H1 (cell line): Measurements from ENCODE around the gene BRMS1. TPM values are rescaled to one million over a fixed set of nuclear protein-coding genes. Genes with fewer than 3 reads are reported as not detected.
A peak's percentile ranks its signal among the peaks of the same experiment; 100 is the strongest.

Experiments used
- CTCF ChIA-PET: fragments of 300-600 bp; sonication (Branson Sonifier 250); formaldehyde crosslinking; loops from one replicate; lab custom pipeline; 2021; ENCODE audit not compliant: partially characterized antibody; lab: Charles Lee
- POLR2A ChIA-PET: fragments of 300-600 bp; sonication (Branson Sonifier 250); formaldehyde crosslinking; loops from one replicate; lab custom pipeline; 2021; ENCODE audit warnings: inconsistent platforms; ENCODE audit not compliant: partially characterized antibody; lab: Charles Lee
- DNase-seq, 2 experiments: peaks; one replicate each; pipeline versions ENCODE4 v3.0.0 to v3.0.0-alpha.2; 2010 to 2022; ENCODE audit warnings: low spot score in 2 of 2, low read depth in 1 of 2, mixed read lengths in 1 of 2
- FAIRE-seq: peaks from 2 replicates; lab custom pipeline; 2011; peaks lifted over from hg19 to GRCh38; lab: Jason Lieb, UNC
- H2AFZ ChIP-seq: 2 replicates; pipeline ENCODE4 v1.8.1; 2012; ENCODE audit warnings: low read length, inconsistent platforms
- H2AK5ac ChIP-seq: 2 replicates; pipeline ENCODE4 v1.6.1; 2013; ENCODE audit warnings: low read depth, low read length
- H2BK120ac ChIP-seq: replicated peaks from 2 replicates; pipeline ENCODE3; 2013; ENCODE audit warnings: low read depth, low read length, inconsistent platforms
- H2BK12ac ChIP-seq: 2 replicates; pipeline ENCODE4 v1.6.1; 2013; ENCODE audit warnings: low read depth, low read length
- H2BK15ac ChIP-seq: 2 replicates; pipeline ENCODE4 v1.6.1; 2013; ENCODE audit warnings: low read length
- H2BK20ac ChIP-seq: 2 replicates; pipeline ENCODE4 v1.6.1; 2013; ENCODE audit warnings: low read length
- H2BK5ac ChIP-seq: 2 replicates; pipeline ENCODE4 v1.6.1; 2013; ENCODE audit warnings: low read depth, low read length
- H3K14ac ChIP-seq: 2 replicates; pipeline ENCODE4 v1.6.1; 2013; ENCODE audit warnings: inconsistent platforms; ENCODE audit not compliant: insufficient read length
- H3K18ac ChIP-seq: 2 replicates; pipeline ENCODE4 v1.6.1; 2013; ENCODE audit warnings: low read length; ENCODE audit errors: extremely low read depth
- H3K23ac ChIP-seq: 2 replicates; pipeline ENCODE4 v1.6.1; 2013; ENCODE audit warnings: inconsistent platforms; ENCODE audit not compliant: insufficient read length
- H3K23me2 ChIP-seq: 2 replicates; pipeline ENCODE4 v1.6.1; 2013; ENCODE audit warnings: low read depth, low read length
- H3K27ac ChIP-seq: 2 replicates; pipeline ENCODE4 v1.6.1; 2011; ENCODE audit warnings: low read depth, low read length, inconsistent platforms
- H3K27me3 ChIP-seq, 4 experiments: replicated peaks in 1 of 4; 1 replicate in 1 of 4; 2 replicates in 3 of 4; pipeline versions ENCODE4 v1.6.1 to v1.8.1; 2011 to 2013; ENCODE audit warnings: low read length in 3 of 4, mild to moderate bottlenecking in 3 of 4, inconsistent platforms in 2 of 4, mixed read lengths in 2 of 4, moderate library complexity in 1 of 4; ENCODE audit not compliant: control insufficient read depth in 3 of 4, insufficient read depth in 3 of 4; ENCODE audit errors: extremely low read depth in 1 of 4
- H3K36me3 ChIP-seq, 4 experiments: 2 replicates each; pipeline versions ENCODE4 v1.6.1 to v1.8.1; 2011 to 2013; ENCODE audit warnings: mild to moderate bottlenecking in 4 of 4, low read length in 3 of 4, moderate library complexity in 2 of 4, control low read depth in 1 of 4, inconsistent platforms in 1 of 4; ENCODE audit not compliant: insufficient read depth in 4 of 4, control insufficient read depth in 2 of 4
- H3K4ac ChIP-seq: replicated peaks from 2 replicates; pipeline ENCODE3; 2013; ENCODE audit warnings: low read length, low read depth, mixed read lengths, inconsistent platforms; ENCODE audit not compliant: insufficient read length
- H3K4me1 ChIP-seq, 4 experiments: replicated peaks in 1 of 4; 1 replicate in 1 of 4; 2 replicates in 3 of 4; pipeline versions ENCODE4 v1.6.1 to v1.8.1; 2011 to 2013; ENCODE audit warnings: low read length in 3 of 4, inconsistent platforms in 2 of 4, mixed read lengths in 1 of 4; ENCODE audit not compliant: insufficient read depth in 4 of 4, control insufficient read depth in 3 of 4
- H3K4me2 ChIP-seq, 2 experiments: 2 replicates each; pipeline versions ENCODE4 v1.6.1 to v1.8.1; 2011 to 2013; ENCODE audit warnings: low read depth in 2 of 2, low read length in 2 of 2, control low read depth in 1 of 2, inconsistent platforms in 1 of 2, mild to moderate bottlenecking in 1 of 2; ENCODE audit not compliant: insufficient read depth in 1 of 2
- H3K4me3 ChIP-seq, 4 experiments: fragments of 200-600, 300-600 bp in 1 of 4; sonication (generic), shearing (Covaris generic), sonication (Bioruptor Twin) in 1 of 4; 2 replicates each; pipeline versions ENCODE4 v1.5.1 to v1.8.1; 2011 to 2016; ENCODE audit warnings: low read length in 4 of 4, low read depth in 3 of 4, control low read depth in 2 of 4, inconsistent platforms in 2 of 4, mild to moderate bottlenecking in 2 of 4, mixed read lengths in 1 of 4, moderate library complexity in 1 of 4; ENCODE audit not compliant: insufficient read depth in 2 of 4; ENCODE audit errors: extremely low read depth in 1 of 4
- H3K56ac ChIP-seq: replicated peaks from 2 replicates; pipeline ENCODE3; 2013; ENCODE audit warnings: low read depth, mild to moderate bottlenecking, mixed read lengths, low read length, inconsistent platforms; ENCODE audit not compliant: insufficient read length
- H3K79me1 ChIP-seq: 2 replicates; pipeline ENCODE4 v1.6.1; 2013; ENCODE audit warnings: low read depth, low read length, control low read depth
- H3K79me2 ChIP-seq, 2 experiments: 2 replicates each; pipeline versions ENCODE4 v1.6.1 to v1.8.1; 2012 to 2013; ENCODE audit warnings: low read length in 2 of 2, mild to moderate bottlenecking in 2 of 2, inconsistent platforms in 1 of 2; ENCODE audit not compliant: insufficient read depth in 2 of 2, control insufficient read depth in 1 of 2
- H3K9ac ChIP-seq, 4 experiments: replicated peaks in 1 of 4; 1 replicate in 1 of 4; 2 replicates in 3 of 4; pipeline versions ENCODE4 v1.6.1 to v1.8.1; 2011 to 2013; ENCODE audit warnings: low read depth in 3 of 4, low read length in 3 of 4, control low read depth in 2 of 4, mild to moderate bottlenecking in 2 of 4, moderate library complexity in 2 of 4, inconsistent platforms in 1 of 4; ENCODE audit errors: extremely low read depth in 1 of 4
- H3K9me3 ChIP-seq, 2 experiments: 2 replicates each; pipeline versions ENCODE4 v1.6.1 to v1.8.1; 2012 to 2013; ENCODE audit warnings: mild to moderate bottlenecking in 2 of 2, moderate library complexity in 2 of 2, control low read depth in 1 of 2, inconsistent platforms in 1 of 2, low read depth in 1 of 2, low read length in 1 of 2, mixed read lengths in 1 of 2; ENCODE audit not compliant: insufficient read depth in 2 of 2
- H4K20me1 ChIP-seq, 2 experiments: replicated peaks in 1 of 2; 2 replicates each; pipeline versions ENCODE3 to v1.8.1; 2011 to 2013; ENCODE audit warnings: inconsistent platforms in 2 of 2, low read length in 2 of 2, mild to moderate bottlenecking in 1 of 2; ENCODE audit not compliant: insufficient read depth in 2 of 2, control insufficient read depth in 1 of 2
- H4K5ac ChIP-seq: 2 replicates; pipeline ENCODE4 v1.6.1; 2013; ENCODE audit warnings: low read length, low read depth, mixed read lengths, inconsistent platforms; ENCODE audit not compliant: insufficient read length
- H4K8ac ChIP-seq: 2 replicates; pipeline ENCODE4 v1.8.0; 2013; ENCODE audit warnings: mild to moderate bottlenecking, moderate library complexity, low read length, inconsistent platforms; ENCODE audit not compliant: insufficient read depth; ENCODE audit errors: extremely low read depth
- H4K91ac ChIP-seq: replicated peaks from 2 replicates; pipeline ENCODE3; 2013; ENCODE audit warnings: low read length, mixed read lengths, inconsistent platforms; ENCODE audit not compliant: insufficient read length
- BRCA1 ChIP-seq: IDR thresholded peaks from 2 replicates; pipeline ENCODE4 v1.6.1; 2012; ENCODE audit warnings: low read depth, low read length, improper control_type of control experiment
- WGBS, 2 experiments: shearing (Covaris generic) in 1 of 2; methylation state at CpG; one replicate each; pipeline versions ENCODE4 v1.1.6 to v1.1.7; 2013 to 2015; ENCODE audit warnings: low lambda C conversion rate in 2 of 2, mixed read lengths in 2 of 2, inconsistent platforms in 1 of 2, low coverage in 1 of 2, missing lambda C conversion rate in 1 of 2; ENCODE audit not compliant: insufficient replicate concordance in 2 of 2, insufficient coverage in 1 of 2, insufficient read length in 1 of 2; ENCODE audit errors: extremely low coverage in 1 of 2, missing lambda C conversion rate in 1 of 2; 5-methylcytosine and 5-hydroxymethylcytosine counted together
- polyA plus RNA-seq, 7 experiments: library from polyadenylated mRNA; depleted of rRNA in 3 of 7; stranded (reverse) in 5 of 7; unstranded in 2 of 7; fragments of >200 nt in 5 of 7; fragments of 200-250 nt in 2 of 7; gene quantifications; 1 replicate in 5 of 7; 2 replicates in 1 of 7; 4 replicates in 1 of 7; pipeline versions ENCODE4 v1.2.1 to v1.2.3, GENCODE V29; 2011 to 2013; ENCODE audit warnings: missing spikeins in 2 of 7, mixed read lengths in 2 of 7
- total RNA-seq: library from RNA; stranded (reverse); fragmentation: NEBNext Ultra II Directional; extraction: Animal tissue kit (Norgen Biotek cat#: 25700); gene quantifications from 2 replicates; pipeline ENCODE4 v1.2.1, GENCODE V29; 2021

The BRMS1 gene
- total and polyA plus RNA-seq, 2 of the 8 experiments (the other 6 are each of a cell fraction or from before 2014, with no cell fraction given), result 39.2 to 46.1 TPM

DNA sequence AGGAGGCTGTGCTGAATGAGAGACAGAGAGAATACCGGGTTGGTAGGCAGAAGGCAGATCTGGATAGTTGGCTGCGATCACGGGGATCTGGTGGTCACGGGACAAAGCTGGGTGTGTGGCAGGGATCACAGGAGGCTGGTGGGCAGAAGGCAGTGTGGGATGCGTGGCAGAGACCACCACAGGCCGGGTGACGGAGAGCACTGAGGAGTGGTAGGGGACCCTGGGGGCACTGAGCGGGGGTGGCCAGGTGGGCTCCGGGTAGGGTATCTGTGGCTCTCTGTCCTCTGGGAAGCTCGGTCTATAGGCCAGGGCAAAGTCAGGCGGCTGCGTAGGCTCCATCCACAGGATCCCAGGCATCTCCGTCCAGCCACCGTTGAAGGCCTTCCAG, 29.4 kb downstream of the BRMS1 start:
- no peaks in the 10 kb centered on the region for H3K79me2 ChIP-seq
- peaks cover 0 to 3% (median 0%) of the 10 kb centered on the region in 4 experiments; a peak in 2 of 7 replicates for H3K27me3 ChIP-seq
- no peak overlapping the region for H3K18ac ChIP-seq
- no peak overlapping the region for H2AFZ ChIP-seq
- H2BK12ac ChIP-seq, result peak overlapping the region; percentile 90; the same call in 1 of the 2 replicates
- ChIA-PET CTCF (interaction anchor here (0.6 to 11.7 kb wide), 11 partner anchors 10 to 104 kb away, joined by 3 to 242 read pairs (median 4); partner anchors contain the start of gene RIN1), POLR2A (interaction anchor here (1.1 to 3.5 kb wide), 4 partner anchors 14 to 33 kb away, joined by 4 to 19 read pairs (median 4); no protein-coding TSS in a partner anchor)
- H2BK5ac ChIP-seq, result peak overlapping the region; percentile 60
- H3K4me1 ChIP-seq, result peaks cover 12 to 33% (median 22%) of the 10 kb centered on the region in 4 experiments
- H3K9ac ChIP-seq, result no peak overlapping the region
- H3K14ac ChIP-seq, result no peak overlapping the region
- no peak overlapping the region for H3K4me3 ChIP-seq
- no peaks in the 10 kb centered on the region for H3K79me1 ChIP-seq
- H4K91ac ChIP-seq, result no peak overlapping the region
- DNase-seq (no peak), FAIRE-seq (no peak)
- H2BK120ac ChIP-seq, result no peak overlapping the region
- no peak overlapping the region for H3K27ac ChIP-seq
- H2BK15ac ChIP-seq, result no peak overlapping the region; the same call in 1 of the 2 replicates
- H4K20me1 ChIP-seq, result no peaks in the 10 kb centered on the region
- TF ChIP-seq BRCA1, result no peak
- no peak overlapping the region; the same call in 1 of the 2 replicates for H4K8ac ChIP-seq
- H2AK5ac ChIP-seq, result 0 out of 2 replicates have a peak overlapping the region, but pooled peaks have one; percentile 90
- no peak overlapping the region for H4K5ac ChIP-seq
- H3K4ac ChIP-seq, result no peak overlapping the region
- H3K4me2 ChIP-seq, result no peak overlapping the region
- no peaks in the 10 kb centered on the region for H3K36me3 ChIP-seq
- H2BK20ac ChIP-seq, result peak overlapping the region; percentile 93; the same call in 1 of the 2 replicates
- H3K56ac ChIP-seq, result no peak overlapping the region
- H3K23ac ChIP-seq, result no peak overlapping the region
- peaks cover 8% of the 10 kb centered on the region for H3K23me2 ChIP-seq
- H3K9me3 ChIP-seq, result no peaks in the 10 kb centered on the region
- 91% methylated on average over 12 of the region's 14 CpGs; no CpG with 5 or more reads in 1 of the 2 experiments for WGBS, 2 experiments
